ENCODE data around the gene KCNIP4.

DNA sequence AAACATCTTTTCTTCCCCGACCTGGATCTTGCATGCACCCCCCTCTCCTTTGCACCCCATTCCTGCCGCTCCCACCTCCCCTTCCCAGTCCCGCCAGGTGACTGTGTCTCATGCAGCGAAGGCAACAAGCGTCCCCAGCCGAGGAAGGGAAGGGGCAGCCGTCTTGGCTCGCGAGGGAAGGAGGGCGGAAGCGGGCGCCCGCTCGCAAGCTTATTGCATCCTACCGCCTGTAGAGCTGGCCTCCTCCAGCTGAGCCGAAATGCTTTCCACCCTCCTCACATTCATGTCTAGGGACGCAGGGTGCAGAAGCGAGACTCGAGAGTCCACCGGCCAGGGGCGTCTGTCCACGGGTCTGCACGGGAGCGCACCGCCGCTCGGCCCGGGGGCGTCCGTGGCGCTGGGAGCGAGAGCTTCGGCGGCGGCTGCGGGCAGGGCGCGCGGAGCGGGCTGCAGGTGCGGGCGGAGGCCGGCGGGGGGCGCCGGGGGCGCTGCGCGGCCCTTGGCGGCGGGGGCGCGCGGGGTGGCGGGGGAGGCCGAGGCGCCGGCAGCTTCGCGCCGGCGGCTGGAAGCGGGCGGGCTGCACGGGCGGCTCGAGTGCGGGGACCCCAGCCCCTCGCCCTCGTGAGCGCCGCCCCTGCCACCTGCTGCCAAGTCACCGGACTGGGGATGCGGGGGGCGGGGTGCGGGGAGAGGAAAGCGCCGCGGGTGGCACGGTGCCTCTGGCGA lies at the start of gene KCNIP4:
- TF ChIP-seq, protein P1, sequence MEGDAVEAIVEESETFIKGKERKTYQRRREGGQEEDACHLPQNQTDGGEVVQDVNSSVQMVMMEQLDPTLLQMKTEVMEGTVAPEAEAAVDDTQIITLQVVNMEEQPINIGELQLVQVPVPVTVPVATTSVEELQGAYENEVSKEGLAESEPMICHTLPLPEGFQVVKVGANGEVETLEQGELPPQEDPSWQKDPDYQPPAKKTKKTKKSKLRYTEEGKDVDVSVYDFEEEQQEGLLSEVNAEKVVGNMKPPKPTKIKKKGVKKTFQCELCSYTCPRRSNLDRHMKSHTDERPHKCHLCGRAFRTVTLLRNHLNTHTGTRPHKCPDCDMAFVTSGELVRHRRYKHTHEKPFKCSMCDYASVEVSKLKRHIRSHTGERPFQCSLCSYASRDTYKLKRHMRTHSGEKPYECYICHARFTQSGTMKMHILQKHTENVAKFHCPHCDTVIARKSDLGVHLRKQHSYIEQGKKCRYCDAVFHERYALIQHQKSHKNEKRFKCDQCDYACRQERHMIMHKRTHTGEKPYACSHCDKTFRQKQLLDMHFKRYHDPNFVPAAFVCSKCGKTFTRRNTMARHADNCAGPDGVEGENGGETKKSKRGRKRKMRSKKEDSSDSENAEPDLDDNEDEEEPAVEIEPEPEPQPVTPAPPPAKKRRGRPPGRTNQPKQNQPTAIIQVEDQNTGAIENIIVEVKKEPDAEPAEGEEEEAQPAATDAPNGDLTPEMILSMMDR (IDR thresholded peaks at IDR 0.05), result no peak
- TF ChIP-seq POLR2A (IDR thresholded peaks at IDR 0.05), result no peak
